Right atrium auricular region (tissue), 2 donors: Measurements from ENCODE around the gene CLPX. TPM values are rescaled to one million over a fixed set of nuclear protein-coding genes. Genes with fewer than 3 reads are reported as not detected.
"Not testable (repeated sequence)": the region's sequence is repeated elsewhere in the genome, so short reads cannot be mapped to it uniquely, and the experiment has no call there.

Experiments
- DNase-seq: peaks from one replicate; pipeline ENCODE4 v3.0.0-alpha.2; 2019; ENCODE audit warnings: low spot score
- H3K27ac ChIP-seq, 2 donors: fragments of 200-600 bp; sonication (generic); 1 replicate in 1 of 2; 2 replicates in 1 of 2; pipeline ENCODE4 v1.5.1; 2016 to 2019
- H3K27me3 ChIP-seq, 2 donors: fragments of 200-600 bp; sonication (generic); one replicate each; pipeline versions ENCODE4 v1.5.1 to v1.6.0; 2017 to 2019
- H3K36me3 ChIP-seq: fragments of 200-600 bp; sonication (generic); one replicate; pipeline ENCODE4 v1.5.1; 2016
- H3K4me1 ChIP-seq, 2 donors: fragments of 200-600 bp; sonication (generic); one replicate each; pipeline versions ENCODE4 v1.5.1 to v1.6.0; 2017 to 2019
- H3K4me3 ChIP-seq, 2 donors: fragments of 200-600 bp; sonication (generic); 1 replicate in 1 of 2; 2 replicates in 1 of 2; pipeline ENCODE4 v1.5.1; 2017 to 2019; ENCODE audit warnings: mild to moderate bottlenecking in 1 of 2, moderate library complexity in 1 of 2
- H3K9me3 ChIP-seq, 2 donors: fragments of 200-600 bp; sonication (generic); one replicate each; pipeline ENCODE4 v1.5.1; 2019
- total RNA-seq, 2 donors: library from RNA; depleted of rRNA; stranded (reverse); fragments of >200 nt; gene quantifications; one replicate each; pipeline ENCODE4 v1.1.0, GENCODE V29; 2016
- TF ChIP-seq, protein P1 (sequence below), 2 donors: fragments of 200-600 bp; sonication (generic); IDR thresholded peaks; one replicate each; pipeline ENCODE4 v1.5.1; 2019; ENCODE audit warnings: antibody characterized with exemption in 2 of 2

Gene CLPX
- total RNA-seq, 2 donors from 2014 or later = 28.8 to 39.5 TPM

DNA sequence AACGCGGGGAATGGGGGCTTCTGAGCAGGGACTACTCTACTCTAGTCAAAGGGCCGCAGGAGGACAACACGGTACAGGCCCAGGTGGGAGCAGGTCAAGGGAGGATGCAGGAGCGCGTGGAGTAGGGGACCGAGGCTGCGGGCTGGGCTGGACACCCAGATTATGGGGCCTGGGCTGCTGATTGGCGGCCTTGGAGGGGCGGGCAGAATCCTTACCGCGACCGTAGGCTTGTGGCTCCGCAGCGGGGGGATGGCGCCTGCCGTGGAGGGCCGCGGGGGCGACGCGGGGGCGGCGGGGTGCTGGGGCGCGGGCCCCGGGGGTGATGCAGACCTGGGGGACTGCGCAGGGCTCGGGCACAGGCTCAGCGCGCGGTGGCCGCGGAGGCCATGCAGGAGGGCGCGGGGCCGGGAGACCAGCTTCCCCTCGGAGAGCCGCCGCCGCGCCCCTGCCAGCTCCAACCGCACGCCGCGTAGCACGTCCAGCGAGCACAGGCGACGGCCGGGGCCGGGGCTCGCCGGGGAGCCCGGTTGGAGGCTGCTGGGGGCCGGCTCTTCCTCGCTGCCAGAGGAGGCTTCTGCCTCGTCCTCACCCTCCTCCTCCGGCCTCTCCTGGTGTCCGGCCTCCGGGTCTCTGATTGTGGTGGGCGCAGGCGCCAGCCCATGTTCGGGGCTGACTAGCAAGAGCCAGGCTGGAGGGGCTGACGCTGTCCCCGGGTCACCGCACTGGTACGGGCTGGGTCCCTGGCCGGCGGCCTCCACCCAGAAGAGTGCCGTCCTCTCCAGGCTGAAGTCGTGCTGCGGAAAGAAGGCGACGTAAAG is 83.0 kb downstream of the CLPX start:
- TF ChIP-seq, protein P1, sequence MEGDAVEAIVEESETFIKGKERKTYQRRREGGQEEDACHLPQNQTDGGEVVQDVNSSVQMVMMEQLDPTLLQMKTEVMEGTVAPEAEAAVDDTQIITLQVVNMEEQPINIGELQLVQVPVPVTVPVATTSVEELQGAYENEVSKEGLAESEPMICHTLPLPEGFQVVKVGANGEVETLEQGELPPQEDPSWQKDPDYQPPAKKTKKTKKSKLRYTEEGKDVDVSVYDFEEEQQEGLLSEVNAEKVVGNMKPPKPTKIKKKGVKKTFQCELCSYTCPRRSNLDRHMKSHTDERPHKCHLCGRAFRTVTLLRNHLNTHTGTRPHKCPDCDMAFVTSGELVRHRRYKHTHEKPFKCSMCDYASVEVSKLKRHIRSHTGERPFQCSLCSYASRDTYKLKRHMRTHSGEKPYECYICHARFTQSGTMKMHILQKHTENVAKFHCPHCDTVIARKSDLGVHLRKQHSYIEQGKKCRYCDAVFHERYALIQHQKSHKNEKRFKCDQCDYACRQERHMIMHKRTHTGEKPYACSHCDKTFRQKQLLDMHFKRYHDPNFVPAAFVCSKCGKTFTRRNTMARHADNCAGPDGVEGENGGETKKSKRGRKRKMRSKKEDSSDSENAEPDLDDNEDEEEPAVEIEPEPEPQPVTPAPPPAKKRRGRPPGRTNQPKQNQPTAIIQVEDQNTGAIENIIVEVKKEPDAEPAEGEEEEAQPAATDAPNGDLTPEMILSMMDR (IDR thresholded peaks at IDR 0.05) = peak in 1 of 2 donors; percentile 2
- peaks cover 47% of the 10 kb centered on the region for H3K36me3 ChIP-seq

DNA sequence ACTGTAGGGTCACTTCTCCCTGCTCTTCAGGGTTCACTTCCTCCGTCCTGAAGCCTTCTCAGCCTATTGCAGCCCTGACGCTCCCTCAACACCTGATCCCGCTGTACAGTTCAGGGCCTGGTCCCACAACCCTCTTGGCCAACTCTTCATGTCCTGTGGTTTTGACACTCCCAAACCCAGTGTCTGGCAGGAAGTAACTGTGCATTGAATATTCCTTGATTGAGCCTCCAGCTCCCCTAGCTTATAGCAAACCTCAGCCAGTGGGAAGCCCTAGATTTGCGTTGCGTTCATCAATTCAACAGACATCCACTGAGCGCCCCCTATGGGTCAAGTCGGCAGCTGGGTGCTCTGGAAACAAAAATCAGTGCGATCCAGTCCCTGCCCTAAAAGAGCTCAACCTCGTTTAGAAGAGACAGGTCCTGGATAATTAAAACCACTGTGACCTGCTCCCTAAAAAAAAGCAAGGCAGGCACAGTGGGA is 83.7 kb downstream of the CLPX start:
- peaks cover 0 to 3% of the 10 kb centered on the region in 2 donors for H3K4me1 ChIP-seq
- H3K36me3 ChIP-seq = peaks cover 47% of the 10 kb centered on the region
- no peak overlapping the region for H3K27ac ChIP-seq
- DNase-seq = peak; percentile 78
- no peaks in the 10 kb centered on the region for H3K27me3 ChIP-seq
- H3K9me3 ChIP-seq = no peaks in the 10 kb centered on the region
- H3K4me3 ChIP-seq = no peak overlapping the region
- TF ChIP-seq, protein P1 (IDR thresholded peaks at IDR 0.05) = peak; percentile 64 to 82

More for the DNA sequence above, 83.0 kb downstream of the CLPX start:
- peaks cover 0 to 3% of the 10 kb centered on the region in 2 donors for H3K4me1 ChIP-seq
- H3K9me3 ChIP-seq = no peaks in the 10 kb centered on the region
- no peak overlapping the region for H3K27ac ChIP-seq
- DNase-seq = no peak
- no peak overlapping the region for H3K4me3 ChIP-seq
- no peaks in the 10 kb centered on the region for H3K27me3 ChIP-seq

DNA sequence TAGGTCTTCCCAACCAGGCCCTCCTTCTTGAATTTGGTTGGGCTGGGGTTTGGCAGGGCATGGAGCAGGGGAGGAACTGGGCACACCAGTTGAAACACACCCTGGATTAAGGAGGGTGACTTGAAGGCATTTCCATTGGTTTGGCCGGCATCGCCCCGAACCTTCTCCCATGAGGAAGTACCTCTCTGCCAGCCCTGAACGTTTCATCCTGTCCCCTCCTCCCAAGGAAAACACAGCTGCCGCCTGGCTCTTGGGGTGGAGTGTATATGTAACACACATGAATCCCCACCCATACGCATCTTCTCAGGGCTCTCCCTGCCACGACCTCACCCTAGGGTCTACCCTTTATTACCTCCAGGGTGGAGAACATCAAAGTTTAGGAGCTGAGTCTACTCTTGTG is 84.7 kb downstream of the CLPX start:
- no peaks in the 10 kb centered on the region for H3K27me3 ChIP-seq

DNA sequence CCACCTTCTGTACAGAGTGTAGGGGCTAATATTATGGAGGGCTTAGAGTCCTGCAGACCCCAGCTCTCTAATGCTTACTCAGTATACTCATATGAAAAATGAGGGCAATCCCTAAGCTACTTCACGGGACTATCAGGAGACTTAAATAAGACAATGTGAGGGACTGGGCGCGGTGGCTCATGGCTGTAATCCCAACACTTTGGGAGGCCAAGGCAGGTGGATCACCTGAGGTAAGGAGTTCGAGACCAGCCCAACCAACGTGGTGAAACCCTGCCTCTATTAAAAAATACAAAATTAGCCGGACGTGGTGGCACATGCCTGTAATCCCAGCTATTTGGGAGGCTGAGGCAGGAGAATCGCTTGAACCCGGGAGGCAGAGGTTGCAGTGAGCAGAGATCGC is 85.3 kb downstream of the CLPX start:
- H3K27me3 ChIP-seq, DNase-seq, H3K9me3 ChIP-seq, H3K27ac ChIP-seq, H3K4me3 ChIP-seq, H3K4me1 ChIP-seq: not testable (repeated sequence)
- H3K36me3 ChIP-seq = peaks cover 38% of the 10 kb centered on the region

More for the DNA sequence above, 84.7 kb downstream of the CLPX start:
- Histone ChIP-seq H3K36me3 (peaks cover 42% of the 10 kb centered on the region), H3K9me3 (no peaks in the 10 kb centered on the region), H3K4me1 (peaks cover 0 to 3% of the 10 kb centered on the region in 2 donors), H3K4me3 (no peak overlapping the region), H3K27ac (no peak overlapping the region)
- DNase-seq = no peak
- TF ChIP-seq, protein P1 (IDR thresholded peaks at IDR 0.05) = no peak

DNA sequence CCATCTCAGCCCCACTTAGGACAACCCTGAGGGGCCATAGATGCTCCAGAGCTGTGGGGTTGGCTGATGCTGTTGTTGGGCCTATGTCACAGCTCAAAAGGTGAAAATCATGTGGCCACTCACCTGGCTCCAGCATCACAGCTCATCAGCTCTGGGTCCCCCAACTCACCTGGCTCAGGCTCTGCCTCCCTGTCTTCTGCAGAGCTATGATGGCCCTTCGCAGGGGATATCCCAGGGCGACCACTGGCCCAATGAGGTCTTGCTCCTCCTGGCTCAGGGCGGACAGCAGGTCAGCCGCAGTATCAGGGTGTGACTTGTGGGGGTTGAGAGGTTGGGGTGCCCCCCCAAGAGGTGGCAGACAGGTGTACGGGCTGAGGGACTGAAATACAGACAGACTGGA is 85.8 kb downstream of the CLPX start:
- DNase-seq = no peak
- H3K27me3 ChIP-seq = no peaks in the 10 kb centered on the region
- H3K9me3 ChIP-seq = no peaks in the 10 kb centered on the region
- H3K36me3 ChIP-seq = peaks cover 38% of the 10 kb centered on the region
- TF ChIP-seq, protein P1 (IDR thresholded peaks at IDR 0.05) = no peak
- H3K4me3 ChIP-seq = no peak overlapping the region
- H3K27ac ChIP-seq = no peak overlapping the region
- peaks cover 0 to 14% of the 10 kb centered on the region in 2 donors for H3K4me1 ChIP-seq

Other genes with a start within 250 kb of the CLPX start
- 10 to 100 TPM; 48.8 to 52.8 TPM for gene SPG21, start 195.4 kb downstream of the CLPX start, total RNA-seq
- 10 to 100 TPM; 24.1 to 25.9 TPM for gene MTFMT, start 155.7 kb downstream of the CLPX start, total RNA-seq
- gene SLC51B, start 140.0 kb downstream of the CLPX start, total RNA-seq = not detected
- gene RASL12, start 117.4 kb downstream of the CLPX start, total RNA-seq = 100 to 1,000 TPM in 1 of 2 donors, 10 to 100 TPM in 1; 83.3 to 183 TPM
- 1 to 10 TPM; 2.6 to 4.4 TPM for gene KBTBD13, start 108.6 kb downstream of the CLPX start, total RNA-seq
- gene UBAP1L, start 70.1 kb downstream of the CLPX start, total RNA-seq = 1 to 10 TPM in 1 of 2 donors, under 1 TPM in 1; 0.48 to 1.1 TPM
- gene PDCD7, start 51.5 kb downstream of the CLPX start, total RNA-seq = 10 to 100 TPM in 1 of 2 donors, 1 to 10 TPM in 1; 8.9 to 13.3 TPM
- 10 to 100 TPM in 1 of 2 donors, 1 to 10 TPM in 1; 2.2 to 32.0 TPM for gene CILP, start 26.1 kb upstream of the CLPX start, total RNA-seq
- 1 to 10 TPM; 5.2 to 5.8 TPM for gene PARP16, start 101.5 kb upstream of the CLPX start, total RNA-seq
- gene RNU5A-1, start 110.7 kb upstream of the CLPX start, total RNA-seq = not detected
- gene RNU5B-1, start 119.3 kb upstream of the CLPX start, total RNA-seq = not detected
- gene IGDCC3, start 192.7 kb upstream of the CLPX start, total RNA-seq = not detected
- 1 to 10 TPM in 1 of 2 donors, under 1 TPM in 1; 0.86 to 2.3 TPM for gene IGDCC4, start 237.6 kb upstream of the CLPX start, total RNA-seq